ENCODE data around the gene CORO2B. TPM values are rescaled to one million over a fixed set of nuclear protein-coding genes. Genes with fewer than 3 reads are reported as not detected.

Gene CORO2B
- total RNA-seq, 1 donor from 2014 or later, result 1.0 TPM

GRCh38 chr15:68570974-68571373 is 7.8 kb upstream of the CORO2B start:
- Histone ChIP-seq H3K36me3 (ENCODE audit: control insufficient read depth in 3 of 3, insufficient read depth in 3 of 3, low read length in 3 of 3) (no peaks in the 10 kb centered on the region), H3K27ac (ENCODE audit: low read depth, low read length) (no peak overlapping the region), H3K27me3 (ENCODE audit: control insufficient read depth in 3 of 3, insufficient read depth in 3 of 3, low read length in 3 of 3) (peaks cover 2 to 24% (median 16%) of the 10 kb centered on the region in 3 donors), H3K9ac (ENCODE audit: low read depth in 1 of 3, low read length in 3 of 3) (no peak overlapping the region), H3K4me3 (ENCODE audit: low read length in 3 of 3) (no peak overlapping the region), H3K4me1 (ENCODE audit: control insufficient read depth in 3 of 3, insufficient read depth in 3 of 3, low read length in 3 of 3) (no peaks in the 10 kb centered on the region), H3K9me3 (ENCODE audit: control insufficient read depth in 3 of 3, low read length in 3 of 3) (no peaks in the 10 kb centered on the region)

- Histone ChIP-seq H3K4me3 (ENCODE audit: low read length in 3 of 3) (no peak overlapping the region), H3K9me3 (ENCODE audit: control insufficient read depth in 3 of 3, low read length in 3 of 3) (no peaks in the 10 kb centered on the region), H3K36me3 (ENCODE audit: control insufficient read depth in 3 of 3, insufficient read depth in 3 of 3, low read length in 3 of 3) (no peaks in the 10 kb centered on the region), H3K4me1 (ENCODE audit: control insufficient read depth in 3 of 3, insufficient read depth in 3 of 3, low read length in 3 of 3) (no peaks in the 10 kb centered on the region), H3K27me3 (ENCODE audit: control insufficient read depth in 3 of 3, insufficient read depth in 3 of 3, low read length in 3 of 3) (peaks cover 7 to 24% (median 16%) of the 10 kb centered on the region in 3 donors), H3K27ac (ENCODE audit: low read depth, low read length) (no peak overlapping the region), H3K9ac (ENCODE audit: low read depth in 1 of 3, low read length in 3 of 3) (no peak overlapping the region)
Observed at GRCh38 chr15:68571582-68571981, 7.2 kb upstream of the CORO2B start.

- H3K4me3 ChIP-seq (ENCODE audit: low read length in 3 of 3), result no peak overlapping the region
- peaks cover 12 to 24% (median 16%) of the 10 kb centered on the region in 3 donors for H3K27me3 ChIP-seq (ENCODE audit: control insufficient read depth in 3 of 3, insufficient read depth in 3 of 3, low read length in 3 of 3)
Observed at GRCh38 chr15:68572309-68572708, 6.5 kb upstream of the CORO2B start.

GRCh38 chr15:68572921-68573320 is 5.9 kb upstream of the CORO2B start:
- Histone ChIP-seq H3K4me1 (ENCODE audit: control insufficient read depth in 3 of 3, insufficient read depth in 3 of 3, low read length in 3 of 3) (peaks cover 2 to 4% (median 3%) of the 10 kb centered on the region in 3 donors), H3K9me3 (ENCODE audit: control insufficient read depth in 3 of 3, low read length in 3 of 3) (no peaks in the 10 kb centered on the region), H3K27ac (ENCODE audit: low read depth, low read length) (no peak overlapping the region), H3K9ac (ENCODE audit: low read depth in 1 of 3, low read length in 3 of 3) (no peak overlapping the region), H3K4me3 (ENCODE audit: low read length in 3 of 3) (no peak overlapping the region), H3K36me3 (ENCODE audit: control insufficient read depth in 3 of 3, insufficient read depth in 3 of 3, low read length in 3 of 3) (no peaks in the 10 kb centered on the region), H3K27me3 (ENCODE audit: control insufficient read depth in 3 of 3, insufficient read depth in 3 of 3, low read length in 3 of 3) (peaks cover 16 to 29% (median 20%) of the 10 kb centered on the region in 3 donors)

More at GRCh38 chr15:68572309-68572708, 6.5 kb upstream of the CORO2B start:
- H3K9me3 ChIP-seq (ENCODE audit: control insufficient read depth in 3 of 3, low read length in 3 of 3), result no peaks in the 10 kb centered on the region
- H3K9ac ChIP-seq (ENCODE audit: low read depth in 1 of 3, low read length in 3 of 3), result no peak overlapping the region
- no peaks in the 10 kb centered on the region for H3K4me1 ChIP-seq (ENCODE audit: control insufficient read depth in 3 of 3, insufficient read depth in 3 of 3, low read length in 3 of 3)
- no peaks in the 10 kb centered on the region for H3K36me3 ChIP-seq (ENCODE audit: control insufficient read depth in 3 of 3, insufficient read depth in 3 of 3, low read length in 3 of 3)
- H3K27ac ChIP-seq (ENCODE audit: low read depth, low read length), result no peak overlapping the region

- Histone ChIP-seq H3K27me3 (ENCODE audit: control insufficient read depth in 3 of 3, insufficient read depth in 3 of 3, low read length in 3 of 3) (peaks cover 21 to 33% (median 28%) of the 10 kb centered on the region in 3 donors), H3K4me1 (ENCODE audit: control insufficient read depth in 3 of 3, insufficient read depth in 3 of 3, low read length in 3 of 3) (peaks cover 7 to 9% (median 7%) of the 10 kb centered on the region in 3 donors), H3K9me3 (ENCODE audit: control insufficient read depth in 3 of 3, low read length in 3 of 3) (no peaks in the 10 kb centered on the region), H3K27ac (ENCODE audit: low read depth, low read length) (no peak overlapping the region), H3K9ac (ENCODE audit: low read depth in 1 of 3, low read length in 3 of 3) (no peak overlapping the region), H3K36me3 (ENCODE audit: control insufficient read depth in 3 of 3, insufficient read depth in 3 of 3, low read length in 3 of 3) (no peaks in the 10 kb centered on the region), H3K4me3 (ENCODE audit: low read length in 3 of 3) (no peak overlapping the region)
Observed at GRCh38 chr15:68574046-68574445, 4.7 kb upstream of the CORO2B start.

GRCh38 chr15:68574629-68575028 is 4.2 kb upstream of the CORO2B start:
- H3K27me3 ChIP-seq (ENCODE audit: control insufficient read depth in 3 of 3, insufficient read depth in 3 of 3, low read length in 3 of 3), result peaks cover 24 to 37% (median 31%) of the 10 kb centered on the region in 3 donors
- H3K9me3 ChIP-seq (ENCODE audit: control insufficient read depth in 3 of 3, low read length in 3 of 3), result no peaks in the 10 kb centered on the region
- H3K9ac ChIP-seq (ENCODE audit: low read depth in 1 of 3, low read length in 3 of 3), result no peak overlapping the region
- H3K36me3 ChIP-seq (ENCODE audit: control insufficient read depth in 3 of 3, insufficient read depth in 3 of 3, low read length in 3 of 3), result no peaks in the 10 kb centered on the region
- no peak overlapping the region for H3K4me3 ChIP-seq (ENCODE audit: low read length in 3 of 3)
- H3K4me1 ChIP-seq (ENCODE audit: control insufficient read depth in 3 of 3, insufficient read depth in 3 of 3, low read length in 3 of 3), result peaks cover 7 to 12% (median 11%) of the 10 kb centered on the region in 3 donors
- H3K27ac ChIP-seq (ENCODE audit: low read depth, low read length), result no peak overlapping the region

GRCh38 chr15:68576235-68576892 is 2.4 kb upstream of the CORO2B start:
- H3K36me3 ChIP-seq (ENCODE audit: control insufficient read depth in 3 of 3, insufficient read depth in 3 of 3, low read length in 3 of 3), result no peaks in the 10 kb centered on the region
- no peaks in the 10 kb centered on the region for H3K9me3 ChIP-seq (ENCODE audit: control insufficient read depth in 3 of 3, low read length in 3 of 3)
- no peak overlapping the region for H3K4me3 ChIP-seq (ENCODE audit: low read length in 3 of 3)
- peaks cover 31 to 51% (median 32%) of the 10 kb centered on the region in 3 donors for H3K27me3 ChIP-seq (ENCODE audit: control insufficient read depth in 3 of 3, insufficient read depth in 3 of 3, low read length in 3 of 3)
- H3K27ac ChIP-seq (ENCODE audit: low read depth, low read length), result no peak overlapping the region
- H3K9ac ChIP-seq (ENCODE audit: low read depth in 1 of 3, low read length in 3 of 3), result no peak overlapping the region
- peaks cover 7 to 15% (median 11%) of the 10 kb centered on the region in 3 donors for H3K4me1 ChIP-seq (ENCODE audit: control insufficient read depth in 3 of 3, insufficient read depth in 3 of 3, low read length in 3 of 3)

- peaks cover 20 to 32% (median 31%) of the 10 kb centered on the region in 3 donors for H3K27me3 ChIP-seq (ENCODE audit: control insufficient read depth in 3 of 3, insufficient read depth in 3 of 3, low read length in 3 of 3)
- peak overlapping the region; percentile 23 to 57 (median 51) for H3K9ac ChIP-seq (ENCODE audit: low read depth in 1 of 3, low read length in 3 of 3)
- H3K4me3 ChIP-seq (ENCODE audit: low read length in 3 of 3), result peak overlapping the region; percentile 60 to 74 (median 69)
- H3K36me3 ChIP-seq (ENCODE audit: control insufficient read depth in 3 of 3, insufficient read depth in 3 of 3, low read length in 3 of 3), result no peaks in the 10 kb centered on the region
- peak overlapping the region; percentile 25 for H3K27ac ChIP-seq (ENCODE audit: low read depth, low read length)
- peaks cover 7 to 16% (median 15%) of the 10 kb centered on the region in 3 donors for H3K4me1 ChIP-seq (ENCODE audit: control insufficient read depth in 3 of 3, insufficient read depth in 3 of 3, low read length in 3 of 3)
- H3K9me3 ChIP-seq (ENCODE audit: control insufficient read depth in 3 of 3, low read length in 3 of 3), result no peaks in the 10 kb centered on the region
Observed at GRCh38 chr15:68578175-68578979, 416 bp upstream of the CORO2B start.

GRCh38 chr15:68580026-68580882 is 1.5 kb downstream of the CORO2B start:
- Histone ChIP-seq H3K9me3 (ENCODE audit: control insufficient read depth in 3 of 3, low read length in 3 of 3) (no peaks in the 10 kb centered on the region), H3K27ac (ENCODE audit: low read depth, low read length) (peak overlapping the region; percentile 12), H3K4me3 (ENCODE audit: low read length in 3 of 3) (peak overlapping the region in 2 of 3 donors; percentile 43 to 52), H3K4me1 (ENCODE audit: control insufficient read depth in 3 of 3, insufficient read depth in 3 of 3, low read length in 3 of 3) (peaks cover 9 to 24% (median 18%) of the 10 kb centered on the region in 3 donors), H3K9ac (ENCODE audit: low read depth in 1 of 3, low read length in 3 of 3) (peak overlapping the region in 1 of 3 donors; percentile 50), H3K36me3 (ENCODE audit: control insufficient read depth in 3 of 3, insufficient read depth in 3 of 3, low read length in 3 of 3) (no peaks in the 10 kb centered on the region), H3K27me3 (ENCODE audit: control insufficient read depth in 3 of 3, insufficient read depth in 3 of 3, low read length in 3 of 3) (peaks cover 15 to 31% (median 27%) of the 10 kb centered on the region in 3 donors)
